ENCODE measurements around the gene ATG4B.

Gene ATG4B

DNA sequence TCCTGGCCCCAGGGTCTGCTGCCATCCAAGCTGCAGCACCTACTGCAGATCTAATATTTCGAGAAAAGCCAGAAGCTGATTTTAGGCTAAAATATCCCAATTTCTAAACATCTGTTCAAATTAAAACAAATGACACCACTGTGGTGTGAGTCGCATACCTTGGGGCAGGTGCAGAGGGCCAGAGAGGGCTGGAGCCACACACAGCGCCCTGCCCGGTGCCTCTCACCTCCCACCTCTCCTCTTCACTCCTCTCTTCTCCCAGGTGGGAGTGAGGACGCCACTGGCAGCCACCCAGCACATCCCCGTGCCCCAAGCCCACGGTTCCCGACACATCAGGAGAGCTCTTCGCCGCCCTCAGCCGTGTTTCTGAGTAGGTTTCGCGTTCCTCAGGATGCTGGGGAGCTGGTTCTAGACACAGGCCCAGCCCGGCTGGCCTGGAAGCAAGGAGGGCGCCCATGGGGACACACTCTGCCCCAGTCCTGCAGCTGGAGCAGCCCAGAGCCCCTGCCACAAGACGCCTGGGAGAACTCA lies 21.9 kb upstream of the ATG4B start:
- H3K27me3 ChIP-seq (ENCODE audit: control insufficient read depth, insufficient read depth, low read length): no peaks in the 10 kb centered on the region
- H3K36me3 ChIP-seq (ENCODE audit: insufficient read depth, low read length): peaks cover 11% of the 10 kb centered on the region
- H3K9me3 ChIP-seq (replicated peaks; ENCODE audit: low read length): no peaks in the 10 kb centered on the region
- H3K4me1 ChIP-seq (ENCODE audit: control insufficient read depth, insufficient read depth, low read length): peaks cover 12% of the 10 kb centered on the region
- H3K4me3 ChIP-seq (ENCODE audit: low read length): no peak overlapping the region
- H3K9ac ChIP-seq (ENCODE audit: low read depth, low read length): no peak overlapping the region
- no peak overlapping the region for H3K4me2 ChIP-seq (ENCODE audit: low read length)

DNA sequence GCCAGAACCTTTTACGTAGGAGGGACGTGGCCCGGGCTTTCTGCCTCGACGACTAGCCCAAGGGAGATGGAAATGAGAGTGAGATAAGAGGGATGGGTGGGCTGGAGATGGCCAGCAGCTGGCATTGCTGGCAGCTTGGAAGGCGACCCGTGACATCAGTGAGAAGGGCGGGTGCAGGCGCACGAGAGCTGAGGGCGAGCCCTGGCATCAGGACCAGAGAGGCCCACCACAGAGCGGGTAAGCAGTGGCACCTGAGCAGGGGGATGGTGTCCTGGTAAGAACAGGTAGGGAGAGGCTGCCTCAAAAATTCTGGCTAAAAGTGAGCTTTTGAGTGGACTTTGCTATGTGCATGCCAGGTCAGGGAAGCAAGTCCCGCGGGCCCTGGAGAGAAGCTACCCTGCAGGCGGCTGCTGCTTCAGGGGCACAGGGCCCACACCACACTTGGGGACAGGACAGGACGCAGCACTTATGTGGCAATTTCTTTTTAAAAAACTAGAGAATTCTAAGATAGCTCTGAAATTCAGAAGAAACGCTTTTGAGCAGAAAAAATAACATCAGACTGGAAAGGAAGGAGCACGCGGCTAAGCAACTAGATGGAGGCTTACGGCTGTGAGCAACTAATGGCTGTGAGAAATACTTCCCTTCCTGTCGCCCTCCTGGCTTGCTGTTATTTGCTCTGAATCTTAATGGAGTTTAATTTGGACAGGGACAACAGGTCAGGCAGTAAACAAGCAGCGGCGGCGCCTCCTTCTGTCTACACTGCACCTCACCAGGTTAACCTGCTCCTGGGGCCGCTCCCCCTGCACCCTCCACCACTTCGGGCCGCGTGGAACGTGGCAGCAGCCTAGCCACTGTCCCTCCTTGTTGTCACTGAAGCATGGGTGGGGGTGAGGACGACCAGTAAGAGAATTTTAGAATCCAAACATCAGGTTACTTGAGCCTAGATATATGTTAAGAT lies 21.0 kb upstream of the ATG4B start:
- Histone ChIP-seq H3K9ac (ENCODE audit: low read depth, low read length) (no peak overlapping the region), H3K27me3 (ENCODE audit: control insufficient read depth, insufficient read depth, low read length) (no peaks in the 10 kb centered on the region), H3K4me2 (ENCODE audit: low read length) (no peak overlapping the region), H3K4me1 (ENCODE audit: control insufficient read depth, insufficient read depth, low read length) (peaks cover 9% of the 10 kb centered on the region), H3K36me3 (ENCODE audit: insufficient read depth, low read length) (peaks cover 11% of the 10 kb centered on the region), H3K9me3 (replicated peaks; ENCODE audit: low read length) (no peaks in the 10 kb centered on the region), H3K4me3 (ENCODE audit: low read length) (no peak overlapping the region)

DNA sequence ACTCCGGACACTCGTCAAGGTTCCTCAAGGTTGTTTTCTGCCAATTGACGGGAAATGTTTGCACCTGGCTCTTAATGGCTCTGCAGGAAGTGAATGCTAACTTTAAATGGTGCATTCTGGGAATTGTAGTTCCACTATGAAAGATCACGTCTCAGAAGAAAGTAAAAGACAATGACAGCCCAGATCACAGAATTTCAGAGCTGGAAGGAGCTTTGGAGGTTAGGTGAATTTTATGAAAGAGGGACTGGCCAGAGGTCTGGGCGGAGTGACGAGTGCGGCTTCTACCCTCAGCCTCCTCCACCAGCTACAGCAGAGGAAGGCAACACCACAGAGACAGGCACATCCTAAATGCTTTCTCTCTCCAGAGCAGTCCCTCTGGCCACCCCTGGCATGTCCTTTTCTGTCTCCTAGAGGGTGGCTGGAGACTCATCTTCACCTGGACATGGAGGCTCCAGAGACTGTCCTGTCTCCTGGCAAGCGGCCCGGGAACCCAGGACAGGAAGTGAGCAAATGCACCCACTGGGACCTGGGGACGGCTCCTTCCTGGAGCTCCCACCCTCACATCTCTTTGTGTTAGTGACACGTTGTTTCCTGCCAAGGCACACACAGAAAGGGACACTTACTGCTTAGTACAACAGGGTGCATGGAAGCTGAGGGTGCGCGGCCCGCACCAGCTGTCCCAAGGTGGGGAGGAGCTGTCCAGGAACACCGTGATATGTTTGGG lies 19.9 kb upstream of the ATG4B start:
- Histone ChIP-seq H3K27me3 (ENCODE audit: control insufficient read depth, insufficient read depth, low read length) (no peaks in the 10 kb centered on the region), H3K4me1 (ENCODE audit: control insufficient read depth, insufficient read depth, low read length) (peaks cover 9% of the 10 kb centered on the region), H3K4me2 (ENCODE audit: low read length) (no peak overlapping the region), H3K9me3 (replicated peaks; ENCODE audit: low read length) (no peaks in the 10 kb centered on the region), H3K4me3 (ENCODE audit: low read length) (no peak overlapping the region), H3K36me3 (ENCODE audit: insufficient read depth, low read length) (peaks cover 11% of the 10 kb centered on the region), H3K9ac (ENCODE audit: low read depth, low read length) (no peak overlapping the region)

DNA sequence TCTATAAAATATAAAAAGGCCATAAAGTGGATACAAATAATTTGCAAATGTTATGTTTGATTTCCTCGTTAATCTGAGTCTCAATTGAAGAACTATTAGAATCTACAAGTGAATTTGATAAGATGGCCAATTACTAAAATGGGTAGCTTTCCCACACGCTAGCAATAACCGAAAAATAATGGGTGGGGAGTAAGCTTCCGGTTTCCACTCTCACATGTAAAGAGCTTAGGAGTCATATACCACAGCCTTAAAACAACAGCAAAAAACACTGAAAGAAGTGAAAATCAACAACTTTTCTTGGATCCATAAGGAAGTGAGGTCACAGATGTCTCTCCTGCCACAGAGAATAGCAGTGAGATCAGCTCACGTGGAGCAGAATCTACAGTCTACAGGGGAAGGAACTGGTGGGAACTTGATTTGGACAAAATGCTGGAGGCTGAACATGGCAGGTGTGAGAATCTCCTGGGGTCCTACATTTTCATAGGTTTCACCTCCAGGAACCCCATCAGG lies 19.1 kb upstream of the ATG4B start:
- peaks cover 5% of the 10 kb centered on the region for H3K4me1 ChIP-seq (ENCODE audit: control insufficient read depth, insufficient read depth, low read length)
- H3K36me3 ChIP-seq (ENCODE audit: insufficient read depth, low read length): peaks cover 11% of the 10 kb centered on the region
- H3K9ac ChIP-seq (ENCODE audit: low read depth, low read length): no peak overlapping the region
- H3K4me3 ChIP-seq (ENCODE audit: low read length): no peak overlapping the region
- H3K9me3 ChIP-seq (replicated peaks; ENCODE audit: low read length): no peaks in the 10 kb centered on the region
- no peak overlapping the region for H3K4me2 ChIP-seq (ENCODE audit: low read length)
- no peaks in the 10 kb centered on the region for H3K27me3 ChIP-seq (ENCODE audit: control insufficient read depth, insufficient read depth, low read length)

DNA sequence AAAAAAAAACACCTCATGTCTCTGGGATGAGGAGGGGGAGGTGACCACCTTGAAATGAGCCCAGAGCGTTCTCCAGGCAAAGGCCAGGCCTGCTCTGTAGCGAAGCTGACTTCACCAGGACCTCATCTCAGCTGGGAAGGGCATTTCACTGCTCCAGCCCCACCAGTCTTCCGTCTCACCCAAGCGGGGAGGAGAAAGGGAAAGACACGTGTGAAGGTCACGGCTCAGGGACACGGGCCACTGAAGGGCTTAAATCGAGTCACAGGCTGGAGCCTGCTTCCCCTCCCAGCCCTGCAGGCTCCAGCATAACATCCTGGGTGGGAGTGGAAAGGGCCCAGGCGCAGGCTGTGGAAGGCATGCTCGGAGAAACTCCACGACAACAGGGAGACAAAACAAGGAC lies 18.7 kb upstream of the ATG4B start:
- Histone ChIP-seq H3K27me3 (ENCODE audit: control insufficient read depth, insufficient read depth, low read length) (no peaks in the 10 kb centered on the region), H3K9me3 (replicated peaks; ENCODE audit: low read length) (no peaks in the 10 kb centered on the region), H3K9ac (ENCODE audit: low read depth, low read length) (no peak overlapping the region), H3K4me3 (ENCODE audit: low read length) (no peak overlapping the region), H3K4me1 (ENCODE audit: control insufficient read depth, insufficient read depth, low read length) (peaks cover 5% of the 10 kb centered on the region), H3K4me2 (ENCODE audit: low read length) (no peak overlapping the region), H3K36me3 (ENCODE audit: insufficient read depth, low read length) (peaks cover 13% of the 10 kb centered on the region)

DNA sequence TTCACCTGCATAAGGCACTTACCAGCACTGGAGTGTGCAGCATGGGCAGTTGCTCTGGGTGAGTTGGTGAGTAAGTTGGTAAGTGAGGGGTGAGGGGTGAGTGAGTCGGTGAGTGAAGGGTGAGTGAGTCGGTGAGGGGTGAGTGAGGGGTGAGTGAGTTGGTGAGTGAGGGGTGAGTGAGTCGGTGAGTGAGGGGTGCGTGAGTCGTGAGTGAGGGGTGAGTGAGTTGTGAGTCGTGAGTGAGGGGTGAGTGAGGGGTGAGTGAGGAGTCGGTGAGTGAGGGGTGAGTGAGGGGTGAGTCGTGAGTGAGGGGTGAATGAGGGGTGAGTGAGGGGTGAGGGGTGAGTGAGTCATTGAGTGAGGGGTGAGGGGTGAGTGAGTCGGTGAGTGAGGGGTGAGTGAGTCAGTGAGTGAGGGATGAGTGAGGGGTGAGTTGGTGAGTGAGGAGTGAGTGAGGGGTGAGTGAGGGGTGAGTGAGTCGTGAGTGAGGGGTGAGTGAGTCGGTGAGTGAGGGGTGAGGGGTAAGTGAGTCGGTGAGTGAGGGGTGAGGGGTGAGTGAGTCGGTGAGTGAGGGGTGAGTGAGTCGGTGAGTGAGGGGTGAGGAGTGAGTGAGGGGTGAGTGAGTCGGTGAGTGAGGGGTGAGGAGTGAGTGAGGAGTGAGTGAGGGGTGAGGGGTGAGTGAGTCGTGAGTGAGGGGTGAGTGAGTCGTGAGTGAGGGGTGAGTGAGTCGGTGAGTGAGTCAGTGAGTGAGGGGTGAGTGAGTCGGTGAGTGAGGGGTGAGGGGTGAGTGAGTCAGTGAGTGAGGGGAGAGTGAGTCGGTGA lies 17.7 kb upstream of the ATG4B start:
- H3K36me3 ChIP-seq (ENCODE audit: insufficient read depth, low read length): peaks cover 17% of the 10 kb centered on the region

DNA sequence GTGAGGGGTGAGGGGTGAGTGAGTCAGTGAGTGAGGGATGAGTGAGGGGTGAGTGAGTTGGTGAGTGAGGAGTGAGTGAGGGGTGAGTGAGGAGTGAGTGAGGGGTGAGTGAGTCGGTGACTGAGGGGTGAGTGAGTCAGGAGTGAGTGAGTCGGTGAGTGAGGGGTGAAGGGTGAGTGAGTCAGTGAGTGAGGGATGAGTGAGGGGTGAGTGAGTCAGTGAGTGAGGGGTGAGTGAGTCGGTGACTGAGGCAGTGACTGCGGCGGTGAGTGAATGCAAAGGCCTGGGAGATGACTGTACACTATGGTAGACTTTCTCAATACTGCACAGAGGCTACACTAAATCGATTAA lies 17.1 kb upstream of the ATG4B start:
- no peaks in the 10 kb centered on the region for H3K27me3 ChIP-seq (ENCODE audit: control insufficient read depth, insufficient read depth, low read length)
- H3K9me3 ChIP-seq (replicated peaks; ENCODE audit: low read length): no peaks in the 10 kb centered on the region
- peaks cover 5% of the 10 kb centered on the region for H3K4me1 ChIP-seq (ENCODE audit: control insufficient read depth, insufficient read depth, low read length)
- H3K4me2 ChIP-seq (ENCODE audit: low read length): no peak overlapping the region
- peaks cover 20% of the 10 kb centered on the region for H3K36me3 ChIP-seq (ENCODE audit: insufficient read depth, low read length)
- no peak overlapping the region for H3K9ac ChIP-seq (ENCODE audit: low read depth, low read length)
- no peak overlapping the region for H3K4me3 ChIP-seq (ENCODE audit: low read length)

More for the DNA sequence above, 17.7 kb upstream of the ATG4B start:
- H3K4me2 ChIP-seq (ENCODE audit: low read length): no peak overlapping the region
- no peak overlapping the region for H3K9ac ChIP-seq (ENCODE audit: low read depth, low read length)
- peaks cover 5% of the 10 kb centered on the region for H3K4me1 ChIP-seq (ENCODE audit: control insufficient read depth, insufficient read depth, low read length)
- H3K4me3 ChIP-seq (ENCODE audit: low read length): no peak overlapping the region
- H3K27me3 ChIP-seq (ENCODE audit: control insufficient read depth, insufficient read depth, low read length): no peaks in the 10 kb centered on the region
- no peaks in the 10 kb centered on the region for H3K9me3 ChIP-seq (replicated peaks; ENCODE audit: low read length)

DNA sequence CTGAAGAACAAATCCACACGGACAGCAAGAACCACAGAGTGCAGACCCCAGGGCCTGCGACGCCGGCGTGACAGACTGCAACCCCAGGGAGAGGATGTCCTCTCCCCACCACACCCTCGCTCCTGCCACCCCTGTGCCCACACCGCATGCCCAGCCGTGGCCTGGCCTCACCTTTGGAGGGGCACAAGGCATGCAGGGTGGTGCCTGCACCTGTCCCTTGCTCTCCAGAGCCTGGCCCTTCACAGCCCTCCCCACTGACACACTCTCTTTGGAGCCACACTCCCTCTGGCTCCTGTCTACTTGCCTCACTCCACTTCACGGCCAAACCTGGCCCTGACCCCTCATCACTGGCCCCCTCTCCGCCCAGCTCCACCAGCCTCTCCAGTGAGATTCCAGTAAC lies 9.8 kb upstream of the ATG4B start:
- Histone ChIP-seq H3K4me3 (ENCODE audit: low read length) (no peak overlapping the region), H3K36me3 (ENCODE audit: insufficient read depth, low read length) (peaks cover 42% of the 10 kb centered on the region)

DNA sequence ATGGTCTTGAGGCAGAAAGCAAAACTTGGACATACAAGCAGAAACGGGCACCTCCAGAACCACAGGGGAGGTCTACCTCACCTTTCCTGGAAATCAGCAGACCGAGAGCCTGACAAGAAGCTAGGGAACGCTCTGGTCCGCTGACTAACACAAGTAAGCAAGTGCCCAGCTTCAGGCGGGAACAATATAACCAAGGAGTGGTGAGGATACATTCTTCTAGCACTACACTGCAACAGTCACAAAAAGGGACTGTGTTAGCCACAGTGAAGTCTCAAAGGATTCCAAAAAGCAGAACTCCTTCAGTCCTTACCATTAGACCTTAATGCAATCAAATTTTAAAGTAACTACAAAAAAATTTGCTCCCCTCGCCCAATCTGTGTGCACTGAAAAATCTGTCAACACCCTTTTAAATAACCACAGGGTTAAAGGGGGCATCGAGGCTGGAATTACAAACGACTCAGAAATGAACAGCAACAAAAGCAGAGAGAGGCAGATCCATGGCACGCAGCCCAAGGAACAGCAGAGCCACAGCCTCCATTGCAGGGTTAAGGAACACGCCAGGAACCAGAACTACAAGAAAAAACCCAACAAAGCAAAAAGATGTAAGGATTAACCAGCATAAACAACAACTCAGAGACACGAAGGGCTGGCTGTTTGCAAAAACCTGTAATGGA lies 7.6 kb upstream of the ATG4B start:
- Histone ChIP-seq H3K4me2 (ENCODE audit: low read length) (no peak overlapping the region), H3K9me3 (replicated peaks; ENCODE audit: low read length) (no peaks in the 10 kb centered on the region), H3K9ac (ENCODE audit: low read depth, low read length) (no peak overlapping the region), H3K4me1 (ENCODE audit: control insufficient read depth, insufficient read depth, low read length) (peaks cover 5% of the 10 kb centered on the region), H3K27me3 (ENCODE audit: control insufficient read depth, insufficient read depth, low read length) (no peaks in the 10 kb centered on the region), H3K36me3 (ENCODE audit: insufficient read depth, low read length) (peaks cover 55% of the 10 kb centered on the region), H3K4me3 (ENCODE audit: low read length) (no peak overlapping the region)

More for the DNA sequence above, 9.8 kb upstream of the ATG4B start:
- Histone ChIP-seq H3K27me3 (ENCODE audit: control insufficient read depth, insufficient read depth, low read length) (no peaks in the 10 kb centered on the region), H3K4me1 (ENCODE audit: control insufficient read depth, insufficient read depth, low read length) (peaks cover 2% of the 10 kb centered on the region), H3K9ac (ENCODE audit: low read depth, low read length) (no peak overlapping the region), H3K9me3 (replicated peaks; ENCODE audit: low read length) (no peaks in the 10 kb centered on the region), H3K4me2 (ENCODE audit: low read length) (no peak overlapping the region)

DNA sequence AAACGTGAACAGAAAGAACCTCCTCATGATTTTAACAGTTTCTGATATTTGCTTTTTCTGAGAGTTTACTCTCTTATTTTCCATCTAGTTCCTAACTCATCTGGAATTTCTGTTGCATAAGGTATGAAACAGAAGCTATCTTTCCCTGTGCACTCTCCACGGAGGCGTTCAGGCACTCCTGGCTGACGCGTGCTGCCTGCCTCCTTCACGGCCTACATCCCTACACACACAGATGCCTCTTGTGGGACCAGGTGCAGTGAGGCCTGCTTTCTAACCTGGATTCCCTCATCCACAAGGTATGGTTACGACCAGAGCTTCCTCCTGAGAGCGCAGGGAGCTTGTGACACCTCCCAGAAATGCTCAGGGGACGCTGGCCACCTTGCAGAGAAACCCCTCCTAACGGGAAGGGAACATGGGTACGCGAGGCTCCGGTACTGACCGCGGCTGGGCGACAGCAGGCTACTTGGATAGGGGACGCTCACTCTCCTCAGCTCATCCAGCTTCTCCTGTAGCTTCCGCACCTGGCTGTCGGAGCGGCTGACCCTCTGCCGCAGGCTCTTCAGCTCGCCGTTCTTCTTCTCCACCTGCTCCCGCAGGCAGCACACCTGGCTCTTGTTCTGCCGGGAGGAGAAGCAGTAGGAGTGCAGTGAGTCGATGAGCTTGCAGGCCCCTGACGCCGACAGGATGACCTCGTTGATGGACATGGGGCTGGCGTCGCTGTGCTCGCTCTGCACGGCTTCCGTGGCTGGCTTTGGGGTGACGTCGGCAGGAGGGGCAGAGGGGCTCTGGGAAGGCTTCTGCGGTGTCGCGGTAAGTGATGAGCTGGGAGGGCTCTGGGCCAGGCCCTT lies 4.8 kb upstream of the ATG4B start:
- peaks cover 48% of the 10 kb centered on the region for H3K36me3 ChIP-seq (ENCODE audit: insufficient read depth, low read length)
- no peaks in the 10 kb centered on the region for H3K27me3 ChIP-seq (ENCODE audit: control insufficient read depth, insufficient read depth, low read length)
- H3K4me2 ChIP-seq (ENCODE audit: low read length): no peak overlapping the region
- H3K4me3 ChIP-seq (ENCODE audit: low read length): no peak overlapping the region
- H3K9me3 ChIP-seq (replicated peaks; ENCODE audit: low read length): no peaks in the 10 kb centered on the region
- no peak overlapping the region for H3K9ac ChIP-seq (ENCODE audit: low read depth, low read length)
- peaks cover 15% of the 10 kb centered on the region for H3K4me1 ChIP-seq (ENCODE audit: control insufficient read depth, insufficient read depth, low read length)
